K562 (cell line): ENCODE data around the gene SLC23A2. TPM values are rescaled to one million over a fixed set of nuclear protein-coding genes. Genes with fewer than 3 reads are reported as not detected.

ENCODE experiments used
- ATAC-seq: fragments of 200-7000 bp; cut with Tn5 transposase; 3 replicates; pipeline ENCODE4 v1.9.1; 2020; ENCODE audit warnings: moderate library complexity
- BruUV-seq: library from RNA; stranded (reverse); fragments of 400-500 nt; replicated peaks from 2 replicates; lab custom pipeline; 2021; lab: Mats Ljungman, UMichigan
- CTCF ChIA-PET: fragments of 300-600 bp; formaldehyde crosslinking; extraction: SDS; loops from one replicate; lab custom pipeline; 2021; ENCODE audit warnings: low intra/inter-chr PET ratio; lab: Yijun Ruan, JAX
- POLR2A ChIA-PET: fragments of 300-600, 350-650 bp; sonication (Branson Sonifier 250); formaldehyde crosslinking; extraction: SDS; loops from one replicate; lab custom pipeline; 2021; ENCODE audit warnings: antibody characterized with exemption, inconsistent platforms; lab: Yijun Ruan, JAX
- DNase-seq, 4 experiments: peaks; one replicate each; pipeline versions ENCODE4 v3.0.0 to v3.0.0-alpha.2; 2011 to 2018; ENCODE audit warnings: low spot score in 3 of 4, mixed read lengths in 3 of 4; ENCODE audit errors: extremely low read depth in 1 of 4
- FAIRE-seq: peaks from 2 replicates; lab custom pipeline; 2011; peaks lifted over from hg19 to GRCh38; lab: Jason Lieb, UNC
- H2AFZ ChIP-seq: 2 replicates; pipeline ENCODE4 v1.6.0; 2011; ENCODE audit warnings: low read depth, low read length, control low read depth, inconsistent platforms
- H3K27ac ChIP-seq: fragments of 200-600 bp; 3 replicates; pipeline ENCODE4 v1.8.0; 2011; ENCODE audit warnings: low read depth, mild to moderate bottlenecking, control low read depth, inconsistent platforms, low read length, moderate library complexity, mixed read lengths; ENCODE audit errors: extremely low read depth
- H3K27me3 ChIP-seq, 2 experiments: fragments of 300-600 bp in 1 of 2; 2 replicates in 1 of 2; 3 replicates in 1 of 2; pipeline versions ENCODE4 v1.6.0 to v1.8.0; 2011; ENCODE audit warnings: inconsistent platforms in 2 of 2, low read length in 2 of 2, mild to moderate bottlenecking in 1 of 2, mixed read lengths in 1 of 2, moderate library complexity in 1 of 2; ENCODE audit not compliant: control insufficient read depth in 2 of 2, insufficient read depth in 2 of 2
- H3K36me3 ChIP-seq: fragments of 300-600 bp; 3 replicates; pipeline ENCODE4 v1.8.0; 2011; ENCODE audit warnings: mild to moderate bottlenecking, low read length, inconsistent platforms; ENCODE audit not compliant: control insufficient read depth, insufficient read depth
- H3K4me1 ChIP-seq, 2 experiments: fragments of 200-600 bp in 1 of 2; replicated peaks in 1 of 2; 2 replicates in 1 of 2; 3 replicates in 1 of 2; pipeline versions ENCODE4 v1.5.1 to v1.8.0; 2011; ENCODE audit warnings: inconsistent platforms in 2 of 2, low read length in 2 of 2, mild to moderate bottlenecking in 1 of 2, mixed read lengths in 1 of 2, moderate library complexity in 1 of 2; ENCODE audit not compliant: control insufficient read depth in 2 of 2, insufficient read depth in 2 of 2
- H3K4me2 ChIP-seq: 2 replicates; pipeline ENCODE4 v1.6.1; 2011; ENCODE audit warnings: low read length, control low read depth, inconsistent platforms, mixed read lengths; ENCODE audit not compliant: insufficient read depth
- H3K4me3 ChIP-seq: fragments of 200-600 bp; sonication (generic), shearing (Covaris generic); 2 replicates; pipeline ENCODE4 v1.5.1; 2016; ENCODE audit warnings: control low read depth, inconsistent platforms
- H3K79me2 ChIP-seq: fragments of 200-600 bp; 3 replicates; pipeline ENCODE4 v1.8.0; 2011; ENCODE audit warnings: low read length, inconsistent platforms; ENCODE audit not compliant: control insufficient read depth, insufficient read depth
- H3K9ac ChIP-seq, 2 experiments: 2 replicates each; pipeline versions ENCODE4 v1.6.0 to v1.6.1; 2011; ENCODE audit warnings: low read depth in 2 of 2, low read length in 2 of 2, control low read depth in 1 of 2, inconsistent platforms in 1 of 2, mild to moderate bottlenecking in 1 of 2, mixed read lengths in 1 of 2; ENCODE audit not compliant: insufficient read depth in 1 of 2
- H3K9me1 ChIP-seq: one replicate; pipeline ENCODE4 v1.6.0; 2011; ENCODE audit warnings: inconsistent platforms, mild to moderate bottlenecking, low read length, moderate library complexity; ENCODE audit not compliant: control insufficient read depth, insufficient read depth
- H3K9me3 ChIP-seq: replicated peaks from 2 replicates; pipeline ENCODE4 v1.5.1; 2011; ENCODE audit warnings: low read depth, low read length, inconsistent platforms; ENCODE audit not compliant: control insufficient read depth, insufficient read depth
- H4K20me1 ChIP-seq: replicated peaks from 2 replicates; pipeline ENCODE4 v1.6.1; 2011; ENCODE audit warnings: low read length, inconsistent platforms, mixed read lengths; ENCODE audit not compliant: control insufficient read depth, insufficient read depth
- CC2D1A ChIP-seq: fragments of 450-650 bp; IDR thresholded peaks from 2 replicates; pipeline ENCODE4 v1.6.1; 2017; ENCODE audit warnings: mild to moderate bottlenecking
- MCM5 ChIP-seq: fragments of 450-650 bp; IDR thresholded peaks from 2 replicates; pipeline ENCODE4 v1.6.1; 2016; ENCODE audit warnings: low read depth
- RBM25 ChIP-seq: fragments of 200-400 bp; formaldehyde crosslinking; IDR thresholded peaks from 2 replicates; pipeline ENCODE4 v1.6.1; 2018; ENCODE audit warnings: low read length, low read depth, moderate library complexity; ENCODE audit not compliant: severe bottlenecking
- ZKSCAN8 ChIP-seq: fragments of 200-800 bp; sonication (Bioruptor generic); IDR thresholded peaks from 2 replicates; pipeline ENCODE4 v1.6.1; 2016; ENCODE audit warnings: missing genetic modification characterization, missing compliant biosample characterization
- ZNF143 ChIP-seq: sonication (generic); formaldehyde crosslinking; IDR thresholded peaks from 2 replicates; pipeline ENCODE4 v1.9.0; 2022; ENCODE audit warnings: mild to moderate bottlenecking, missing genetic modification reagents
- ZNF583 ChIP-seq: fragments of 250-450 bp; sonication (Bioruptor Pico); IDR thresholded peaks from 2 replicates; pipeline ENCODE4 v1.4.0; 2020
- WGBS: fragments of 100-300 bp; shearing (Covaris generic); methylation state at CpG from one replicate; pipeline ENCODE4 v1.1.6; 2016; ENCODE audit warnings: low coverage, mixed read lengths; ENCODE audit not compliant: insufficient coverage; ENCODE audit errors: missing lambda C conversion rate; 5-methylcytosine and 5-hydroxymethylcytosine counted together
- in situ Hi-C: fragments of 300-500 bp; cut with MboI; formaldehyde crosslinking; loops from 4 replicates; pipeline ENCODE4 v1.15.0; 2018; ENCODE audit warnings: inconsistent platforms, mixed read lengths
- intact Hi-C: fragments of 100-400 bp; cut with micrococcal nuclease; formaldehyde crosslinking; loops from 2 replicates; pipeline ENCODE4 v1.14.2; 2022
- polyA plus RNA-seq, 8 experiments: library from polyadenylated mRNA; depleted of rRNA in 4 of 8; stranded (reverse) in 5 of 8; unstranded in 3 of 8; fragments of >200 nt; fragmentation: Nextera tagmentation in 2 of 8; fragmentation: Illumina TruSeq in 1 of 8; extraction: Ambion mirVana in 2 of 8; extraction: Trizol in 1 of 8; gene quantifications; 2 replicates each; pipeline versions ENCODE4 v1.2.1 to v1.2.3, GENCODE V29; 2011 to 2014; ENCODE audit warnings: inconsistent platforms in 1 of 8, missing spikeins in 1 of 8
- total RNA-seq, 7 experiments: library from RNA; depleted of rRNA in 6 of 7; stranded (reverse); fragments of >200 nt in 6 of 7; fragmentation: Illumina TruSeq in 2 of 7; extraction: Trizol in 2 of 7; gene quantifications; 2 replicates each; pipeline versions ENCODE4 v1.2.1 to v1.2.3, GENCODE V29; 2011 to 2021; ENCODE audit warnings: low replicate concordance in 1 of 7
- TF ChIP-seq, protein P1 (sequence below): sonication (generic); formaldehyde crosslinking; IDR thresholded peaks from 2 replicates; pipeline ENCODE4 v1.8.0; 2022; ENCODE audit warnings: mild to moderate bottlenecking, missing genetic modification reagents
- TF ChIP-seq, protein P2 (sequence below), 2 experiments: IDR thresholded peaks in 1 of 2; conservative IDR thresholded peaks in 1 of 2; 2 replicates each; pipeline ENCODE4 v1.6.1; 2016; ENCODE audit warnings: low read depth in 2 of 2, mild to moderate bottlenecking in 1 of 2, missing compliant biosample characterization in 1 of 2, missing genetic modification characterization in 1 of 2, moderate library complexity in 1 of 2
- TF ChIP-seq, protein P3 (sequence below): fragments of 250-450 bp; sonication (Bioruptor Pico); IDR thresholded peaks from 2 replicates; pipeline ENCODE4 v1.8.0; 2022; ENCODE audit warnings: moderate library complexity, mild to moderate bottlenecking, inconsistent platforms

The SLC23A2 gene
- total and polyA plus RNA-seq, 9 of the 15 experiments (the other 6 are each of a cell fraction or from before 2014, with no cell fraction given): 0.39 to 6.7 (median 3.2) TPM

DNA sequence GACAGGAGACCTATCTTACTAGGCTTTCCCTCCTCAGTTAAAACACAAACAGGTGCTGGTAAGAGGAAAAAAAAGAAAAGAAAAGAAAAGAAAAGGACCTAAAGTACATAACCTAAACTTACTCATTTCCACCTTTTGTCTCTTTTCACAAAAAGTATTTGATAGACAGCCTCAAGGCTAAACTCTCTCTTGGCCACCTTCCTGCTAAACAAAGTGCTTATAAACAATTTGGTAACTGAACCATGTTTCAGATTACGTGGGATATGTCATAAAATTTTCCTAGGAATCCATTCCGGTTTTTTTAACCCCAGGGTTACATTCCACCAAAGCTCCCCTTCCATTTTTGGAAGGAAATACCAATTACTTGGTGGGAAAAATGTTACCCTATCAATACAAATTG is 170.6 kb downstream of the SLC23A2 start (continued):
- TF ChIP-seq, protein P1, sequence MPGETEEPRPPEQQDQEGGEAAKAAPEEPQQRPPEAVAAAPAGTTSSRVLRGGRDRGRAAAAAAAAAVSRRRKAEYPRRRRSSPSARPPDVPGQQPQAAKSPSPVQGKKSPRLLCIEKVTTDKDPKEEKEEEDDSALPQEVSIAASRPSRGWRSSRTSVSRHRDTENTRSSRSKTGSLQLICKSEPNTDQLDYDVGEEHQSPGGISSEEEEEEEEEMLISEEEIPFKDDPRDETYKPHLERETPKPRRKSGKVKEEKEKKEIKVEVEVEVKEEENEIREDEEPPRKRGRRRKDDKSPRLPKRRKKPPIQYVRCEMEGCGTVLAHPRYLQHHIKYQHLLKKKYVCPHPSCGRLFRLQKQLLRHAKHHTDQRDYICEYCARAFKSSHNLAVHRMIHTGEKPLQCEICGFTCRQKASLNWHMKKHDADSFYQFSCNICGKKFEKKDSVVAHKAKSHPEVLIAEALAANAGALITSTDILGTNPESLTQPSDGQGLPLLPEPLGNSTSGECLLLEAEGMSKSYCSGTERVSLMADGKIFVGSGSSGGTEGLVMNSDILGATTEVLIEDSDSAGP (CRISPR knock-in tag): no peak
- no peak for TF ChIP-seq ZKSCAN8 (CRISPR knock-in tag)
- no peak for TF ChIP-seq RBM25
- TF ChIP-seq CC2D1A: no peak
- no peak for TF ChIP-seq ZNF583 (CRISPR knock-in tag)
- TF ChIP-seq ZNF143: no peak

DNA sequence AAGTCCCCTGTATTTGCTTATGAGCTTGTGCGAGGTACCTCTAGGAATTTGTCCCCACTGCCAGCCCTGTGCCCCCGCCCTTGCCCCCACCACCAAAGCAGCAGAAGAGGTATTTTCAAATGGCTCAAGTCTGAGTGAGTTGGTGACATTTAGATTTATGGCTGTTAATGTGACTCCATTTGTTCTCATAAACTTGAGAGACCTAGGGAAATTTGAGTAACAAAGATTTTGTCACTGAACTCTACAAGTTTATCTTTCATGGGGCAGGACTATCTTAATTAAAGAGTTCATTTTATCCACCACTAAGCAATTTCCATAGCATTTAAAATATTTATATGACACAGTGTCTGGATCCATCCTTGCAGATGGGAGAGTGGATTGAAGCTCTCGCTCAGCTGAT is 171.1 kb downstream of the SLC23A2 start:
- ATAC-seq: no peak
- no peaks in the 10 kb centered on the region for H3K9me3 ChIP-seq

More for the DNA sequence above, 171.1 kb downstream of the SLC23A2 start:
- CTCF ChIA-PET: no interaction called here
- peaks cover 0 to 11% of the 10 kb centered on the region in 2 experiments; a peak in 2 of 5 replicates for H3K27me3 ChIP-seq
- H3K36me3 ChIP-seq: no peaks in the 10 kb centered on the region
- H3K4me2 ChIP-seq: no peak overlapping the region
- H3K79me2 ChIP-seq: no peaks in the 10 kb centered on the region
- no peak overlapping the region for H2AFZ ChIP-seq
- in situ Hi-C loops (no loop called here), intact Hi-C loops (no loop called here)
- no peaks in the 10 kb centered on the region for H4K20me1 ChIP-seq
- H3K4me3 ChIP-seq: no peak overlapping the region
- H3K27ac ChIP-seq: no peak overlapping the region
- TF ChIP-seq, protein P2, sequence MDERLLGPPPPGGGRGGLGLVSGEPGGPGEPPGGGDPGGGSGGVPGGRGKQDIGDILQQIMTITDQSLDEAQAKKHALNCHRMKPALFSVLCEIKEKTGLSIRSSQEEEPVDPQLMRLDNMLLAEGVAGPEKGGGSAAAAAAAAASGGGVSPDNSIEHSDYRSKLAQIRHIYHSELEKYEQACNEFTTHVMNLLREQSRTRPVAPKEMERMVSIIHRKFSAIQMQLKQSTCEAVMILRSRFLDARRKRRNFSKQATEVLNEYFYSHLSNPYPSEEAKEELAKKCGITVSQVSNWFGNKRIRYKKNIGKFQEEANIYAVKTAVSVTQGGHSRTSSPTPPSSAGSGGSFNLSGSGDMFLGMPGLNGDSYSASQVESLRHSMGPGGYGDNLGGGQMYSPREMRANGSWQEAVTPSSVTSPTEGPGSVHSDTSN (CRISPR knock-in tag; IDR thresholded peaks at IDR 0.05; ENCODE audit: low read depth): no peak
- TF ChIP-seq, protein P2 (tag; conservative IDR thresholded peaks at IDR 0.05; ENCODE audit: low read depth): 0 out of 2 replicates have a peak, but pooled peaks have one; percentile 29
- TF ChIP-seq, protein P3, sequence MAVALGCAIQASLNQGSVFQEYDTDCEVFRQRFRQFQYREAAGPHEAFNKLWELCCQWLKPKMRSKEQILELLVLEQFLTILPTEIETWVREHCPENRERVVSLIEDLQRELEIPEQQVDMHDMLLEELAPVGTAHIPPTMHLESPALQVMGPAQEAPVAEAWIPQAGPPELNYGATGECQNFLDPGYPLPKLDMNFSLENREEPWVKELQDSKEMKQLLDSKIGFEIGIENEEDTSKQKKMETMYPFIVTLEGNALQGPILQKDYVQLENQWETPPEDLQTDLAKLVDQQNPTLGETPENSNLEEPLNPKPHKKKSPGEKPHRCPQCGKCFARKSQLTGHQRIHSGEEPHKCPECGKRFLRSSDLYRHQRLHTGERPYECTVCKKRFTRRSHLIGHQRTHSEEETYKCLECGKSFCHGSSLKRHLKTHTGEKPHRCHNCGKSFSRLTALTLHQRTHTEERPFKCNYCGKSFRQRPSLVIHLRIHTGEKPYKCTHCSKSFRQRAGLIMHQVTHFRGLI (CRISPR knock-in tag): no peak
- TF ChIP-seq MCM5: no peak
- no peak for DNase-seq
- no peaks in the 10 kb centered on the region for H3K9me1 ChIP-seq
- no TSS peak for BruUV-seq
- POLR2A ChIA-PET: no interaction called here
- no peak for FAIRE-seq
- no peaks in the 10 kb centered on the region for H3K4me1 ChIP-seq
- no peak overlapping the region for H3K9ac ChIP-seq
- WGBS: 0% methylated on average over 3 of the region's 3 CpGs
